ENCODE results near the gene IRF2BP1.

- TF ChIP-seq ZBTB49 (tag by site-specific recombination; IDR thresholded peaks at IDR 0.05; ENCODE audit: low read depth) (no peak), PRDM4 (tag by site-specific recombination; IDR thresholded peaks at IDR 0.05) (no peak), CTCF (tag by site-specific recombination; IDR thresholded peaks at IDR 0.05) (no peak), ZBTB7A (tag by site-specific recombination; IDR thresholded peaks at IDR 0.05; ENCODE audit: low read depth) (no peak), ZNF548 (tag by site-specific recombination; IDR thresholded peaks at IDR 0.05) (no peak), ZNF202 (tag by site-specific recombination; IDR thresholded peaks at IDR 0.05; ENCODE audit: borderline replicate concordance) (no peak)
- TF ChIP-seq, protein P1, sequence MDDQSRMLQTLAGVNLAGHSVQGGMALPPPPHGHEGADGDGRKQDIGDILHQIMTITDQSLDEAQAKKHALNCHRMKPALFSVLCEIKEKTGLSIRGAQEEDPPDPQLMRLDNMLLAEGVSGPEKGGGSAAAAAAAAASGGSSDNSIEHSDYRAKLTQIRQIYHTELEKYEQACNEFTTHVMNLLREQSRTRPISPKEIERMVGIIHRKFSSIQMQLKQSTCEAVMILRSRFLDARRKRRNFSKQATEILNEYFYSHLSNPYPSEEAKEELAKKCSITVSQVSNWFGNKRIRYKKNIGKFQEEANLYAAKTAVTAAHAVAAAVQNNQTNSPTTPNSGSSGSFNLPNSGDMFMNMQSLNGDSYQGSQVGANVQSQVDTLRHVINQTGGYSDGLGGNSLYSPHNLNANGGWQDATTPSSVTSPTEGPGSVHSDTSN (CRISPR knock-in tag; IDR thresholded peaks at IDR 0.05) = no peak
- TF ChIP-seq, protein P2, sequence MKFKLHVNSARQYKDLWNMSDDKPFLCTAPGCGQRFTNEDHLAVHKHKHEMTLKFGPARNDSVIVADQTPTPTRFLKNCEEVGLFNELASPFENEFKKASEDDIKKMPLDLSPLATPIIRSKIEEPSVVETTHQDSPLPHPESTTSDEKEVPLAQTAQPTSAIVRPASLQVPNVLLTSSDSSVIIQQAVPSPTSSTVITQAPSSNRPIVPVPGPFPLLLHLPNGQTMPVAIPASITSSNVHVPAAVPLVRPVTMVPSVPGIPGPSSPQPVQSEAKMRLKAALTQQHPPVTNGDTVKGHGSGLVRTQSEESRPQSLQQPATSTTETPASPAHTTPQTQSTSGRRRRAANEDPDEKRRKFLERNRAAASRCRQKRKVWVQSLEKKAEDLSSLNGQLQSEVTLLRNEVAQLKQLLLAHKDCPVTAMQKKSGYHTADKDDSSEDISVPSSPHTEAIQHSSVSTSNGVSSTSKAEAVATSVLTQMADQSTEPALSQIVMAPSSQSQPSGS (tag by site-specific recombination; IDR thresholded peaks at IDR 0.05; ENCODE audit: low read depth) = no peak
- TF ChIP-seq, protein P3, sequence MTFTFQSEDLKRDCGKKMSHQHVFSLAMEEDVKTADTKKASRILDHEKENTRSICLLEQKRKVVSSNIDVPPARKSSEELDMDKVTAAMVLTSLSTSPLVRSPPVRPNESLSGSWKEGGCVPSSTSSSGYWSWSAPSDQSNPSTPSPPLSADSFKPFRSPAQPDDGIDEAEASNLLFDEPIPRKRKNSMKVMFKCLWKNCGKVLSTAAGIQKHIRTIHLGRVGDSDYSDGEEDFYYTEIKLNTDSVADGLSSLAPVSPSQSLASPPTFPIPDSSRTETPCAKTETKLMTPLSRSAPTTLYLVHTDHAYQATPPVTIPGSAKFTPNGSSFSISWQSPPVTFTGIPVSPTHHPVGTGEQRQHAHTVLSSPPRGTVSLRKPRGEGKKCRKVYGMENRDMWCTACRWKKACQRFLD (tag by site-specific recombination; IDR thresholded peaks at IDR 0.05) = no peak
- TF ChIP-seq, protein P4, sequence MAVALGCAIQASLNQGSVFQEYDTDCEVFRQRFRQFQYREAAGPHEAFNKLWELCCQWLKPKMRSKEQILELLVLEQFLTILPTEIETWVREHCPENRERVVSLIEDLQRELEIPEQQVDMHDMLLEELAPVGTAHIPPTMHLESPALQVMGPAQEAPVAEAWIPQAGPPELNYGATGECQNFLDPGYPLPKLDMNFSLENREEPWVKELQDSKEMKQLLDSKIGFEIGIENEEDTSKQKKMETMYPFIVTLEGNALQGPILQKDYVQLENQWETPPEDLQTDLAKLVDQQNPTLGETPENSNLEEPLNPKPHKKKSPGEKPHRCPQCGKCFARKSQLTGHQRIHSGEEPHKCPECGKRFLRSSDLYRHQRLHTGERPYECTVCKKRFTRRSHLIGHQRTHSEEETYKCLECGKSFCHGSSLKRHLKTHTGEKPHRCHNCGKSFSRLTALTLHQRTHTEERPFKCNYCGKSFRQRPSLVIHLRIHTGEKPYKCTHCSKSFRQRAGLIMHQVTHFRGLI (tag by site-specific recombination; IDR thresholded peaks at IDR 0.05) = no peak
Measured at GRCh38 chr19:45866400-45867176, 19.4 kb downstream of the IRF2BP1 start.

Measured in HEK293 (cell line).